ENCODE measurements around the gene CDC27.

DNA sequence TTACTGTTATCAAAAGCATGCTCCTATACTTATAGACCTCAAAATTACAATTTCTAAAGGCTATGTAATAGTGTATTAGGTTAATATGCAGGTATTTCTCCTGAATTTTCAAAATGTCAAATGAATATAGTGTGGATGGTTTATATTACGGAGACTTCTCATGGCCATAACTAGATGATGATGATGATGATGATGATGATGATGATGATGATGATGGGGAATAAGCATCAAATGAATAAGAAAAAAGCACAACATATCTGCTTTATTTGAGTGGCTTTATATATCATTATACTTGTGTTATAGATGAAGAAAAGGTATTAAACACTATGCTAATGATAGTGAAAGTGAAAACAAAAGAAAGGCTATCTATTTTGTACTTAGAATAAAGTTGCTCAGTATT, 53.9 kb downstream of the CDC27 start:
- TF ChIP-seq, protein P1, sequence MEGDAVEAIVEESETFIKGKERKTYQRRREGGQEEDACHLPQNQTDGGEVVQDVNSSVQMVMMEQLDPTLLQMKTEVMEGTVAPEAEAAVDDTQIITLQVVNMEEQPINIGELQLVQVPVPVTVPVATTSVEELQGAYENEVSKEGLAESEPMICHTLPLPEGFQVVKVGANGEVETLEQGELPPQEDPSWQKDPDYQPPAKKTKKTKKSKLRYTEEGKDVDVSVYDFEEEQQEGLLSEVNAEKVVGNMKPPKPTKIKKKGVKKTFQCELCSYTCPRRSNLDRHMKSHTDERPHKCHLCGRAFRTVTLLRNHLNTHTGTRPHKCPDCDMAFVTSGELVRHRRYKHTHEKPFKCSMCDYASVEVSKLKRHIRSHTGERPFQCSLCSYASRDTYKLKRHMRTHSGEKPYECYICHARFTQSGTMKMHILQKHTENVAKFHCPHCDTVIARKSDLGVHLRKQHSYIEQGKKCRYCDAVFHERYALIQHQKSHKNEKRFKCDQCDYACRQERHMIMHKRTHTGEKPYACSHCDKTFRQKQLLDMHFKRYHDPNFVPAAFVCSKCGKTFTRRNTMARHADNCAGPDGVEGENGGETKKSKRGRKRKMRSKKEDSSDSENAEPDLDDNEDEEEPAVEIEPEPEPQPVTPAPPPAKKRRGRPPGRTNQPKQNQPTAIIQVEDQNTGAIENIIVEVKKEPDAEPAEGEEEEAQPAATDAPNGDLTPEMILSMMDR (IDR thresholded peaks at IDR 0.05; ENCODE audit: extremely low read depth in 1 of 2, insufficient read depth in 1 of 2, low read depth in 1 of 2, low read length in 2 of 2), result no peak
- TF ChIP-seq, protein P2, sequence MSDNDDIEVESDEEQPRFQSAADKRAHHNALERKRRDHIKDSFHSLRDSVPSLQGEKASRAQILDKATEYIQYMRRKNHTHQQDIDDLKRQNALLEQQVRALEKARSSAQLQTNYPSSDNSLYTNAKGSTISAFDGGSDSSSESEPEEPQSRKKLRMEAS (IDR thresholded peaks at IDR 0.05; ENCODE audit: insufficient read depth, insufficient read length), result no peak
- TF ChIP-seq JUN (IDR thresholded peaks at IDR 0.05; ENCODE audit: borderline replicate concordance, insufficient read depth, insufficient read length, low read depth) (no peak), POLR2A (IDR thresholded peaks at IDR 0.05; ENCODE audit: low read depth, low read length) (no peak), EZH2 (IDR thresholded peaks at IDR 0.05; ENCODE audit: borderline replicate concordance, low read depth, low read length, severe bottlenecking) (no peak), POLR2AphosphoS5 (IDR thresholded peaks at IDR 0.05; ENCODE audit: insufficient read depth, low read depth, low read length) (no peak), GATA2 (IDR thresholded peaks at IDR 0.05; ENCODE audit: insufficient read depth, insufficient read length, low read depth, low read length) (no peak), FOS (IDR thresholded peaks at IDR 0.05; ENCODE audit: borderline replicate concordance, insufficient read depth, low read length) (no peak)
